Vagina (tissue), 2 donors: ENCODE data around the gene DSTYK. TPM values are rescaled to one million over a fixed set of nuclear protein-coding genes. Genes with fewer than 3 reads are reported as not detected.

Source experiments
- DNase-seq, 2 donors: peaks; one replicate each; pipeline ENCODE4 v3.0.0-alpha.2; 2017; ENCODE audit errors: extremely low spot score in 2 of 2
- H3K27ac ChIP-seq: fragments of 200-600 bp; sonication (generic); one replicate; pipeline ENCODE4 v1.5.1; 2019
- H3K27me3 ChIP-seq: fragments of 200-600 bp; sonication (generic); one replicate; pipeline ENCODE4 v1.5.1; 2019
- H3K36me3 ChIP-seq, 2 donors: fragments of 200-600 bp; sonication (generic); one replicate each; pipeline ENCODE4 v1.5.1; 2017 to 2019
- H3K4me1 ChIP-seq: fragments of 200-600 bp; sonication (generic); one replicate; pipeline ENCODE4 v1.5.1; 2019
- H3K4me3 ChIP-seq, 2 donors: fragments of 200-600 bp; sonication (generic); 1 replicate in 1 of 2; 2 replicates in 1 of 2; pipeline ENCODE4 v1.5.1; 2016 to 2019
- H3K9me3 ChIP-seq: fragments of 200-600 bp; sonication (generic); one replicate; pipeline ENCODE4 v1.5.1; 2019
- POLR2A ChIP-seq, 2 donors: fragments of 450-650 bp; IDR thresholded peaks; one replicate each; pipeline ENCODE4 v1.6.1; 2017; ENCODE audit warnings: antibody characterized with exemption in 2 of 2, mild to moderate bottlenecking in 2 of 2, moderate library complexity in 2 of 2
- POLR2AphosphoS5 ChIP-seq, 2 donors: sonication (generic); formaldehyde crosslinking; IDR thresholded peaks; one replicate each; pipeline ENCODE4 v1.9.0; 2017; ENCODE audit warnings: antibody characterized with exemption in 2 of 2, mild to moderate bottlenecking in 2 of 2, low read depth in 1 of 2; ENCODE audit not compliant: insufficient read depth in 1 of 2
- intact Hi-C: fragments of 100-400 bp; cut with DNase I; formaldehyde crosslinking; loops from one replicate; pipeline ENCODE4 v1.15.1; 2023
- total RNA-seq: library from RNA; depleted of rRNA; stranded (reverse); fragments of >200 nt; gene quantifications from one replicate; pipeline ENCODE4 v1.2.3, GENCODE V29; 2016
- TF ChIP-seq, protein P1 (sequence below), 3 experiments: fragments of 450-650 bp in 2 of 3; fragments of 200-600 bp in 1 of 3; sonication (generic) in 1 of 3; IDR thresholded peaks; one replicate each; pipeline ENCODE4 v1.5.1; 2017 to 2019; ENCODE audit warnings: antibody characterized with exemption in 3 of 3, mild to moderate bottlenecking in 2 of 3, moderate library complexity in 2 of 3

The DSTYK gene
- total RNA-seq, 1 donor from 2014 or later = 12.0 TPM

DNA sequence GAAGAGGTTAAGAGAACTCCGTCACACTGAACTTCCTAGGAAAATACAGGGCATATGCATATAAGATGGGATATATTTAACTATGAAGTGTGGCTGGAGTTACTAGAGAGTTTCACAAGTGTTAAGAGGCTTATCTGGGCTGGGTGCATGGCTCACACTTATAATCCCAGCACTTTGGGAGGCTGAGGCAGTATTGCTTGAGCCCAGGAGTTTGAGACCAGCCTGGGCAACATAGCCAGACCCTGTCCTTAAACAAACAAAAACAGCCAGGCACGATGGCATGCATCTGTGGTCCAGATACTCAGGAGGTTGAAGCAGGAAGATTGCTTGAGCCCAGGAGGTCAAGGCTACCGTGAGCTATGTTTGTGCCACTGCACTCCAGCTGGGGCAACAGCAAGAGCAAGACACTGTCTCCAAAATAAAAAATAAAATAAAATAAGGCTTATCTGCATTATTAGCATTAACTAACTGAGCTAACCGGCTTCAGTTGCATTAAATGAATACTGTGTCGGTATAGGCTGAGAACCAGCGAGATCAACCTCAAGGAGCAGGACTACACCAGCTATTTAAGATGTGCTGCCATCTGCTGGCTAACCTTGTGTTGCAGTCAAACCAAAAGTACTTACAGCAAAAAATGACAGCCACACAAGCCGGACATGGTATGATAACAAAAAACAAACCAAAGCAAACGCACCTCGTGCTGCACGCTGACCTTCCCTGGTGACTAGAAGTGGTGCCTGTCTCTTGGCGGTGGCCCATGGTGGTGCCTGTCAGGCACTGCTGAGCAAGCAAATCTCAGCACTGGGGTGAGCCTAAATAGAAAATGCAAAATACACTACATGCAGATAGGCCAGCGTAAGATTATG lies 70.0 kb downstream of the DSTYK start:
- intact Hi-C loops = no loop called here
- no peak for DNase-seq
- peak overlapping the region; percentile 28 for H3K27ac ChIP-seq
- H3K36me3 ChIP-seq = peaks cover 0 to 8% of the 10 kb centered on the region in 2 donors
- TF ChIP-seq, protein P1, sequence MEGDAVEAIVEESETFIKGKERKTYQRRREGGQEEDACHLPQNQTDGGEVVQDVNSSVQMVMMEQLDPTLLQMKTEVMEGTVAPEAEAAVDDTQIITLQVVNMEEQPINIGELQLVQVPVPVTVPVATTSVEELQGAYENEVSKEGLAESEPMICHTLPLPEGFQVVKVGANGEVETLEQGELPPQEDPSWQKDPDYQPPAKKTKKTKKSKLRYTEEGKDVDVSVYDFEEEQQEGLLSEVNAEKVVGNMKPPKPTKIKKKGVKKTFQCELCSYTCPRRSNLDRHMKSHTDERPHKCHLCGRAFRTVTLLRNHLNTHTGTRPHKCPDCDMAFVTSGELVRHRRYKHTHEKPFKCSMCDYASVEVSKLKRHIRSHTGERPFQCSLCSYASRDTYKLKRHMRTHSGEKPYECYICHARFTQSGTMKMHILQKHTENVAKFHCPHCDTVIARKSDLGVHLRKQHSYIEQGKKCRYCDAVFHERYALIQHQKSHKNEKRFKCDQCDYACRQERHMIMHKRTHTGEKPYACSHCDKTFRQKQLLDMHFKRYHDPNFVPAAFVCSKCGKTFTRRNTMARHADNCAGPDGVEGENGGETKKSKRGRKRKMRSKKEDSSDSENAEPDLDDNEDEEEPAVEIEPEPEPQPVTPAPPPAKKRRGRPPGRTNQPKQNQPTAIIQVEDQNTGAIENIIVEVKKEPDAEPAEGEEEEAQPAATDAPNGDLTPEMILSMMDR (IDR thresholded peaks at IDR 0.05) = peak; percentile 51 to 57 (median 53)
- TF ChIP-seq POLR2A (IDR thresholded peaks at IDR 0.05) = no peak
- no peaks in the 10 kb centered on the region for H3K27me3 ChIP-seq
- peak overlapping the region in 1 of 2 donors; percentile 4 for H3K4me3 ChIP-seq
- H3K4me1 ChIP-seq = peaks cover 8% of the 10 kb centered on the region
- H3K9me3 ChIP-seq = no peaks in the 10 kb centered on the region

GRCh38 chr1:205140113-205140512 lies 71.4 kb downstream of the DSTYK start:
- Histone ChIP-seq H3K4me1 (peaks cover 8% of the 10 kb centered on the region), H3K36me3 (no peaks in the 10 kb centered on the region), H3K9me3 (no peaks in the 10 kb centered on the region), H3K4me3 (no peak overlapping the region), H3K27ac (no peak overlapping the region), H3K27me3 (no peaks in the 10 kb centered on the region)
- intact Hi-C loops = no loop called here
- no peak for TF ChIP-seq POLR2A (IDR thresholded peaks at IDR 0.05)
- no peak for TF ChIP-seq POLR2AphosphoS5 (IDR thresholded peaks at IDR 0.05; ENCODE audit: insufficient read depth in 1 of 2, low read depth in 1 of 2)
- TF ChIP-seq, protein P1 (IDR thresholded peaks at IDR 0.05) = no peak
- no peak for DNase-seq

DNA sequence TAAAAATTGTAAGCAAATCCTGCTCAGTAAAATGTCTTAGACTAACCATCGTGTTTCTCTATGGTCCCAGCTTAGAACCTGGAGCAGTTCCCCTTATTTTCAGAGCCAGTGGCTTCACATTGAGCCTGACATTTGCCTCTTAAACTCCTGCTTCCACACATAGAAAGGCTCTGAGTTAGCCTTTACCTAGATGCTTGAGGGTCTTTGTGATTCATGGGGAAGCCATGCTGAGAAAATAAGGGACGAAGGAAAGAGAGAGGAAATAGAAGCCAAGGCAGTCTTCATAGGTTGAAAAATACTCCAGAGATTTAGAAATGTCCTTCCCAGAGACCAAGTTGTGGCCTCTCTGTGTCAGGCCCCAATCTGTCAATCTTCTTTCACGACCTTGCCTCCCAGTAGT lies 73.6 kb downstream of the DSTYK start:
- H3K4me3 ChIP-seq = no peak overlapping the region
- no peaks in the 10 kb centered on the region for H3K27me3 ChIP-seq
- H3K4me1 ChIP-seq = peaks cover 8% of the 10 kb centered on the region
- no peak for DNase-seq
- TF ChIP-seq POLR2AphosphoS5 (IDR thresholded peaks at IDR 0.05; ENCODE audit: insufficient read depth in 1 of 2, low read depth in 1 of 2) (no peak), POLR2A (IDR thresholded peaks at IDR 0.05) (no peak)
- TF ChIP-seq, protein P1 (IDR thresholded peaks at IDR 0.05) = no peak
- no peak overlapping the region for H3K27ac ChIP-seq
- H3K36me3 ChIP-seq = no peaks in the 10 kb centered on the region
- intact Hi-C loops = no loop called here
- H3K9me3 ChIP-seq = no peaks in the 10 kb centered on the region

- Histone ChIP-seq H3K4me3 (no peak overlapping the region), H3K36me3 (no peaks in the 10 kb centered on the region), H3K9me3 (no peaks in the 10 kb centered on the region), H3K27me3 (no peaks in the 10 kb centered on the region), H3K27ac (no peak overlapping the region), H3K4me1 (no peaks in the 10 kb centered on the region)
- intact Hi-C loops = no loop called here
- TF ChIP-seq POLR2AphosphoS5 (IDR thresholded peaks at IDR 0.05; ENCODE audit: insufficient read depth in 1 of 2, low read depth in 1 of 2) (no peak), POLR2A (IDR thresholded peaks at IDR 0.05) (no peak)
- TF ChIP-seq, protein P1 (IDR thresholded peaks at IDR 0.05) = no peak
- DNase-seq = no peak
Measured at GRCh38 chr1:205133287-205133686, 78.2 kb downstream of the DSTYK start.

DNA sequence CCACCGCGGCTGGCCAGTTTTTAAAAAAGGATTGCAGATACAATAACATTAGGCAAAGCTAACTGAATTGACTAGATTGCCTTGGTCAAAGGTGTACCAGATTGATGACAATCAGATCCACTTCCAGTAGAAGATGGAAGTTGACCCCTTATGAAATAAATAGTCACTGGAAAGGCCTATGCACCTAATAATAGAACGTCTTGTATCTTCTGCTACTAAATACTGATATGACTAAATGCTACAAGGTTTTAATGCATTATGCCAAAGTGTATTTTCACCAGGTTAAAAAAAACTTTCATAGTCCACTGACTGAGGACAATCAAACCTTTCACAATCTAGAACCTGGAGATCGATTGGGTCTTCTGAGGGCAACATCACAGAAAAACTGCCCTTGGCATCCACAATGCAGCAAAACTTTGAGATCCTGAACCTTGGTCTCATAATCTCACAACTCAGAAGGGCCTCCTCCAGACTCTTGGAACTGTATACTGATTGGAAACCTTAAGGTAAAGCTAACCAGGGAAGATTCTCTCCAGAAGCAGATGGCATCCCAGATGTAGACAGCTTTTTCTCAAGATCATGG lies 82.0 kb downstream of the DSTYK start:
- H3K27me3 ChIP-seq = no peaks in the 10 kb centered on the region
- H3K27ac ChIP-seq = no peak overlapping the region
- DNase-seq = no peak
- no peak for TF ChIP-seq POLR2AphosphoS5 (IDR thresholded peaks at IDR 0.05; ENCODE audit: insufficient read depth in 1 of 2, low read depth in 1 of 2)
- TF ChIP-seq, protein P1 (IDR thresholded peaks at IDR 0.05) = no peak
- no peak for TF ChIP-seq POLR2A (IDR thresholded peaks at IDR 0.05)
- no peaks in the 10 kb centered on the region for H3K36me3 ChIP-seq
- intact Hi-C loops = no loop called here
- H3K9me3 ChIP-seq = no peaks in the 10 kb centered on the region
- no peaks in the 10 kb centered on the region for H3K4me1 ChIP-seq
- no peak overlapping the region for H3K4me3 ChIP-seq
